Stimulated activated CD4-positive, alpha-beta T cell treated with anti-CD3 and anti-CD28 coated beads, Interleukin-1b, Interleukin-23, amount 100 ng/mL, for 24 hours (primary cell): Measurements from ENCODE around the gene ITGAV.
"Not testable (repeated sequence)": the region's sequence is repeated elsewhere in the genome, so short reads cannot be mapped to it uniquely, and the experiment has no call there.

Source experiments
- DNase-seq, 4 experiments: peaks; one replicate each; pipeline ENCODE4 v3.0.0-alpha.2; 2020; ENCODE audit warnings: low read depth in 4 of 4, low spot score in 1 of 4

ITGAV gene

GRCh38 chr2:186589612-186590349 is at the start of gene ITGAV:
Gene ITGAV (plus strand): TSS chr2:186590056. CDS start chr2:186590339, 283 bp downstream.
- DNase-seq: peak; percentile 50 to 83 (median 68)

- DNase-seq: no peak
Observed at GRCh38 chr2:186540941-186541340, 48.9 kb upstream of the ITGAV start.

GRCh38 chr2:186542002-186542401 is 47.9 kb upstream of the ITGAV start:
- no peak for DNase-seq

DNA sequence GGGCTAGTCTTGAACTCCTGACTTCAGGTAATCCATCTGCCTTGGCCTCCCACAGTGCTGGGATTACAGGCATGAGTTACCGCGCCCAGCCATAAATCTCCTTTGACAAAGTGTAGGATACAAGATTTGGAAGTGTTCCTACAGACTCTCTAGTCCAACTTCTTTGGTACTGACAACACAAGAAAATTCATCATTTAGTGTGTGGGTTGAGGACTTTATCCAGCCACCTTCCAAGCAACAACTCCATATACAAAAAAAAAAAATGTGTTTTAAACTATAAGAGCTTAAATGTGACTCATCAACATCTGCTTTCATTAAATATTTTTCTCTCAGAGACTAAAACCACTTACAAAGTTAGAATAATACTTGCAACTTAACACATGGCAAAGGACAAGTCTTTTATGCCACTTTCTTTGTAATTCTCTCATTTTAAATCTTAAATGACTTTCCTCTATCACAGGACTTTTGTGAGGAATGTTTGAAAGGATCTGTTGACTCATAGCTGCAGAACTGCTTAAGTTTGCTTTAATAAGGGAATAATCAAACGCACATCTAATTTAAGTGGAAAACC is 46.2 kb upstream of the ITGAV start:
- DNase-seq: no peak

DNA sequence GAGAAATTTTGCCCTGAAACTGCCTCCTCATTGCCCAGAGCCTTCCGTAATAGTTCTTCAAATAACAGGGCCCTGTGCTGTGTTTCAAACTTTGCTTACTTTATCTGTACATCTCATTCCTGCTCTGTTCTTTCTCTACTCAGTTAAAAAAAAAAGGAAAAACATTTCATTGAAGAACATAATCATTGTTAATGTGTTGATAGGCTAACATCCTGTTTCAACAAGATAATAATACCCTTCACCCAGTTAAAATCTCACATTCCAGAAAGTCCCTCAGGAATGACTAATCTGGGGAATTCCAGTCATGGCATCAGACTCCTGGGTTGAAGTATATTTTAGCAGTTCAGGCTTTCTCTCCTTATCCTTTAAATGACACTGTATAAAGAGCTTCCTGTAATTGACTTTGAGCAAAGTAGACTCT is 45.6 kb upstream of the ITGAV start:
- no peak for DNase-seq

GRCh38 chr2:186546846-186547245 is 43.0 kb upstream of the ITGAV start:
- no peak for DNase-seq

DNA sequence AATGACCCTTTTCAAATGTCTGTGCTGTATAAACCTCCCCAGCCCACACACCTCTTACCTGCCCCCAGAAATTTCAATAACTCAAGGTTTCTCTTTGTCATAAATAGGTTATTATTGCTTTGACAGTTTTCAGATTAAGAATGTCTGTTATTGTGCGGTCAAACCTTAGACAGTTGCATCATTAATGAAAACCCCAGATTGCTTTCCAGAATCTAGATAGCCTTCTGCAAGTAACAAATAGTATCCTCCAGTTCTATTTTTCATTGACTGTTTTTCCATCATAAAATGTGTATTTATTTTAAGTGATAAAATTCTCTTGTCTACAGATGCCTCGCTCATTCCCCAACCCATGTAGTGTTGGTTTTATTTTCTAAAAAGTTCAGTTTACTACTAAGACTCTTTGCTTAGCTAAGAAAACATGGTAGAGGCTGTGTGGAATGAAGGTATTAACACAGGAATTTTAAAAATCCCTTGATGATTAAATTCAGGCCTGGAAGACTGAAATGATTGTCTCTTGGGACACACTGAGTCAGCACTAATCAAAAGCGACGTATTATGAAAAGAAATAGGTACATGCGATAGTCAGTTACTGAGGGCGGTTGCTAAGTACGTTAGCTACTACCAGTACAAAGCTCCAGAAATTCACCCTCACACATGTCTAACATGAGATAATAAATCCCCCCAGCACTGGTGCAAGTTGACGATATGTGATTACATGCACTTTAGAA is 38.4 kb upstream of the ITGAV start:
- no peak for DNase-seq

GRCh38 chr2:186554429-186554828 is 35.4 kb upstream of the ITGAV start:
- no peak for DNase-seq

GRCh38 chr2:186554850-186555671 is 34.8 kb upstream of the ITGAV start:
- DNase-seq: no peak

DNA sequence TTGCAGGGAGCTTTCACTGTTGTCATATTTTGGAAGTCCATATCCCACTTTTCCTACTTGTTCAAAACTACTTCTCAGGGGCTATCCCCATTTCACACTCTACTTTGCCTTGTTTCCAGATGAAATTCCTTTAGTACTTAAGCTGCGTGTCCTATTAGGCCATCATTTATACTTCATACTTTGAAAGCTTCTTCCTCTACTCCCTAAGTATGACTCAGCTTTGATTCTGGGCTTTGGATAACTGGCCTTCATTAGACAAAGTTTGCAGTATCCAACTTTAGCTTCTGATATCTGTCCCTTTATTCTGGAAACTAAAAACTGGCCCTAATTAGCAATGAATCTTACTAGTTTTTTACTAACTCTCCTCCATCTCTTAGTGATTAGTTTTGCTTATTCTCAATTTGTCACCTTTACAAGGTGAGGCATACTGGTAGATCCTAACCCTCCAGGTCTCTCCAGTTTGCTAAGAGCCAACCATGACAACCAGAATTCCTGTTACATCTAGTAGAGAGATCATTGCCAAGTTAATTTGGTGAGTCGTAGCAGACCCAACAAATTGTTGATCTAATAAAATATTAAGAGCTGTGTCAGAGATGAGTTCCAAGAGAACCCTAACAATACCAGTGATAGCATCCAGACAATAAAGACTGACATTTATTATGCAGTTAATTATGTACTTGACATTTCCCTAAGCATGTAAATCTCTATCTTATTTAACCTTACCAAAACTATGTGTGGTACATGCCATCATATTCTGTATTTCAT is 31.2 kb upstream of the ITGAV start:
- DNase-seq: no peak

DNA sequence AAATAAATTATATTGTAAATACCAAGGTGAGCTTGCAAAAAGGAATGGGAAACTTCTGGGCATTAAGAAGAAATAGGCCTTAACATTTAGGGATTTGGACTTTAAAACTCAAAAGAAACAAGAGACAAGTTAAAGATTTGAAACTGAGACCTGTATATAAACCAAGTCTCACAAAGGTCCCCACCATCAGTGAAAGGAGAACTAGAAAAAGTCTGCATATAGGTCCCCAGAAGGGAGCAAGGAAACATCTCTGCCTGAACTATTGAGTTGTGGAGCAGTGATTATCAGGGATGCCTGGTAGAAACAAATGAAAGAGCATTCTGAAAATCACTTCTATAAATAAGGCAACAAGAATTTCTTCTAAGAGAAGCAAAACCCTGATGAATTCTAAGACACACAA is 30.5 kb upstream of the ITGAV start:
- no peak for DNase-seq

- DNase-seq: no peak
Observed at GRCh38 chr2:186559848-186560247, 30.0 kb upstream of the ITGAV start.

- no peak for DNase-seq
Observed at GRCh38 chr2:186560254-186560653, 29.6 kb upstream of the ITGAV start.

GRCh38 chr2:186561467-186562208 is 28.2 kb upstream of the ITGAV start:
- DNase-seq: no peak

DNA sequence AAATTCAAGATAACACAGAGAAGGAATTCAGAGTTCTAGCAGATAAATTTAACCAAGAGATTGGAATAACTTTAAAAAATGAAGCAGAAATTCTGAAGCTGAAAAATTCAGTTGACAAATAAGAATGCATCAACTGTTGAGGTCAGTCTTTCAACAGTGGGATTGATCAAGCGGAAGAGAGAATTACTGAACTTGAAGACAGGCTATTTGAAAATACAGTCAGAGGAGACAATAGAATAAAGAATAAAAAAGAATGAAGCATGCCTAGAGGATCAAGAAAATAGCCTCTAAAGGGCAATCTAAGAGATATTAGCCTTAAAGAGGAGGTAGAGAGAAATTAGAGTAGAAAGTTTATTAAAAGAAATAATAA is 27.7 kb upstream of the ITGAV start:
- no peak for DNase-seq

DNA sequence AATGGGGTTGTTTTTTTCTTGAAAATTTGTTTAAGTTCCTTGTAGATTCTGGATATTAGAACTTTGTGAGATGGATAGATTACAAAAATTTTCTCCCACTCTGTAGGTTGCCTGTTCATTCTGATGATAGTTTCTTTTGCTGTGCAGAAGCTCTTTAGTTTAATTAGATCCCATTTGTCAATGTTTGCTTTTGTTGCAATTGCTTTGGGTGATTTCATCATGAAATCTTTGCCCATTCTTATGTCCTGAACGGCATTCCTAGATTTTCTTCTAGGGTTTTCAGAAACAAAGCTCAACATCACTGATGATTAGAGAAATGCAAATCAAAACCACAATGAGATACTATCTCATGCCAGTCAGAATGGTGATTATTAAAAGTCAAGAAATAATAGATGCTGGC is 21.3 kb upstream of the ITGAV start:
- not testable (repeated sequence) for DNase-seq

- DNase-seq: not testable (repeated sequence)
Observed at GRCh38 chr2:186569127-186569526, 20.7 kb upstream of the ITGAV start.

DNA sequence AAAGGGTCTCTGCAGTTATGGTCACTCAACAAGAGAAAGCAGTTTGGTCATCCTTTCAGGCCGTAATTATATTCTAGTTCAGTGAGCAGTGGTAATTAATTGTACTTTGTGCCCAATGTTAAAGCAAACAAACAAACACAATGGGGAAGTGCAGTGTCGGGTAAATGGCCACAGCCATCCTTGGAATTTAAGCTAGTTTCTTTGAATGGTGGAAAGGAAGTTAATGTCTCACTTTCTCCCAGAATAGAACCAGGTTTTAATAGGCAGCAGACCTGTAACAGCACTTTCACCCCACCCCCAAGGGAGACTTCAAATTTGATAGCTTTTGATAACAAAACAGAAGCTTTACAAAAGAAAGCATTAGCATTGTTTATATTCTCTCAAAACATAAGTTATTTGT is 20.0 kb upstream of the ITGAV start:
- no peak for DNase-seq

- DNase-seq: no peak
Observed at GRCh38 chr2:186570604-186571003, 19.3 kb upstream of the ITGAV start.

GRCh38 chr2:186572705-186573104 is 17.2 kb upstream of the ITGAV start:
- no peak for DNase-seq
